ENCODE results near the gene TMEM258. TPM values are rescaled to one million over a fixed set of nuclear protein-coding genes. Genes with fewer than 3 reads are reported as not detected.
A peak's percentile ranks its signal among the peaks of the same experiment; 100 is the strongest.

Gene TMEM258
- total RNA-seq, 4 donors from 2014 or later, result 8.2 to 34.7 (median 23.7) TPM

DNA sequence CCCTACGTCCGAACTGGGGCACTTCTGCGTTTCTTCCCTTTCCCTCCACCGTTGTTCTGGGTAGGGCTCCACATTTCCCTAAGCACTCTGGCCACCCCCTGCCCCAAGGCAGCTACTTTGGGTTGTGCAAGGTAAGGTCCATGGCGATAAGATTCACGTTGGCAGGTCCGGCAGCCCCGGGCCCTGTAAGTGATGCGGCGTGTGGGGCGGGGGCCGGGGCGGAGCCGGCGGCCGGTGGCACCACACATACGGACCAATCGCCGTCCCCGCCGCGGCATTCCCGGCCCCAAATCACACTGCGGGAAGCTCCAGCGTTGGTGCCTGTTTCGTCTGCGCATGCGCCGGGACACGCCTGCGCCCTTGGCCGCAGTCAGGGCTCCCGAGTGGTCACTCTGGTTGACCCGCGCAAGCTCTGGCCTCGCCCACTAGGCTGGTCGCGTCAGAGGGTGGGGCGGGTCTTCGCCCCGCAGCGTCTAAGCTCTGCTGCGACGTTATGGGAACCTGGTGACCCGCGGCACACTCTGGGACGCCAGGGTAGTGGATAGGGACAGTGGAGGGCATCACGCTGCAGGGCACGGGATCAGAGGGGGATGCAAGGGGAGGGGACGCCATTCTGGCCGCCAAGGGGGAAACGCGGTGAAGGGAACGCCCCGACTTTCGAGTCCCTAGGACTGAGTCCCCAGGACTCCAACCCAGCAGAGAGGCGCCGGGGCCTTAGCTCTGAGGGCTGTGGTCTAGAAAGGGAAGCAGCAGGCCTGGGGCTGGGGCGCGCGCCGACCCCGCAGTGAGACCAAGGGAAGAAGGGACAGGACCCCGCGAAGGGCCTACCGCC is 22.8 kb upstream of the TMEM258 start:
- peak; percentile 89 for DNase-seq
- WGBS, 2 donors (ENCODE audit: low coverage in 1 of 2), result 1 to 17% methylated on average over 4 to 45 of the region's 66 CpGs
- no peak for TF ChIP-seq EP300 (IDR thresholded peaks at IDR 0.05; ENCODE audit: low read depth)
- TF ChIP-seq POLR2A (IDR thresholded peaks at IDR 0.05), result peak; percentile 84
- TF ChIP-seq POLR2AphosphoS5 (IDR thresholded peaks at IDR 0.05), result peak; percentile 95 to 97 (median 96)
- in situ Hi-C loops (cut with MboI; ENCODE audit: low pct_ligation_motif_present in 1 of 4, low pct_unique_long_range_greater_than_20kb in 1 of 4, low sequenced_read_pairs in 3 of 4) (no loop called here), intact Hi-C loops (cut with DNase I; ENCODE audit: low total_unique reads) (no loop called here)
- peak overlapping the region; percentile 39 to 58 (median 50) for H3K4me3 ChIP-seq
- peaks cover 0 to 34% (median 22%) of the 10 kb centered on the region in 4 donors for H3K4me1 ChIP-seq
- H3K27ac ChIP-seq, result peak overlapping the region; percentile 86 to 96 (median 89)
- H3K9me3 ChIP-seq, result no peaks in the 10 kb centered on the region
- H3K36me3 ChIP-seq, result peaks cover 0 to 6% (median 0%) of the 10 kb centered on the region in 4 donors
- peaks cover 28% of the 10 kb centered on the region for H3K27me3 ChIP-seq

DNA sequence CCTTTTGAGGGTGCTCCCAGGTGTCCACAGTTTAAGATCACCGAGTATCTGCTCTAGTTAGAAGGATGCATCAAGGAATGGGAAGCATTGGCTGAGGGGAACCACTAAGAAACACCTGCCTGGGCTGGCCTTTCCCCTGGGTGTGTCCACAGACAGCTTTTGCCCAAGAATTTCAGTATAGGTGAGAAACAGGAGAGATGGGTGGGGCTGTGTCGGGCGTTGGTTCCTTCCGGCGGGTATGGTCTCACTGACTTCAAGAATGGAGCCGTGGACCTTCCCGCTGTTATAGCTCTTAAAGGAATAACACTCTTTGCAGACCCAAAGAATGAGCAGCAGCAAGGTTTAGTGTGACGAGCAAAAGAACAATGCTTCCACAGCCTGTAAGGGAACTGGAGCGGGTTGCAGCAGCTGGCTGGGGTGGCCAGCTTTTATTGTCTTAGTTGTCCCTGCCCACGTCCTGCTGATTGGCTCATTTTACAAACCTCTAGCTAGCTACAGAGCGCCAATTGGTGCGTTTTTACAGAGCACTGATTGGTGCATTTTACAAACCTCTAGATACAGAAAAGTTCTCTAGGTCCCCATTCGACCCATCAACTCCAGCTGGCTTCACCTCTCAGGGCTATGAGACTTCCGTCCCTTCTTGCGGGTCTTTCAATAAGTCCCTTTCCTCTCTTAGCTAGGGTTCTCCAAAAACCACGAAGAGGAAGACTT is 22.0 kb upstream of the TMEM258 start:
- in situ Hi-C loops (cut with MboI; ENCODE audit: low pct_ligation_motif_present in 1 of 4, low pct_unique_long_range_greater_than_20kb in 1 of 4, low sequenced_read_pairs in 3 of 4), result no loop called here
- H3K36me3 ChIP-seq, result peaks cover 0 to 6% (median 0%) of the 10 kb centered on the region in 4 donors
- intact Hi-C loops (cut with DNase I; ENCODE audit: low total_unique reads), result no loop called here
- H3K4me1 ChIP-seq, result peaks cover 0 to 34% (median 22%) of the 10 kb centered on the region in 4 donors
- no peaks in the 10 kb centered on the region for H3K9me3 ChIP-seq
- TF ChIP-seq POLR2AphosphoS5 (IDR thresholded peaks at IDR 0.05), result no peak
- peak overlapping the region; percentile 2 to 58 (median 46) for H3K4me3 ChIP-seq
- peak; percentile 34 for DNase-seq
- peak overlapping the region; percentile 86 to 96 (median 89) for H3K27ac ChIP-seq
- 24 to 58% methylated on average over 4 to 16 of the region's 16 CpGs for WGBS, 2 donors (ENCODE audit: low coverage in 1 of 2)
- H3K27me3 ChIP-seq, result peaks cover 28% of the 10 kb centered on the region

DNA sequence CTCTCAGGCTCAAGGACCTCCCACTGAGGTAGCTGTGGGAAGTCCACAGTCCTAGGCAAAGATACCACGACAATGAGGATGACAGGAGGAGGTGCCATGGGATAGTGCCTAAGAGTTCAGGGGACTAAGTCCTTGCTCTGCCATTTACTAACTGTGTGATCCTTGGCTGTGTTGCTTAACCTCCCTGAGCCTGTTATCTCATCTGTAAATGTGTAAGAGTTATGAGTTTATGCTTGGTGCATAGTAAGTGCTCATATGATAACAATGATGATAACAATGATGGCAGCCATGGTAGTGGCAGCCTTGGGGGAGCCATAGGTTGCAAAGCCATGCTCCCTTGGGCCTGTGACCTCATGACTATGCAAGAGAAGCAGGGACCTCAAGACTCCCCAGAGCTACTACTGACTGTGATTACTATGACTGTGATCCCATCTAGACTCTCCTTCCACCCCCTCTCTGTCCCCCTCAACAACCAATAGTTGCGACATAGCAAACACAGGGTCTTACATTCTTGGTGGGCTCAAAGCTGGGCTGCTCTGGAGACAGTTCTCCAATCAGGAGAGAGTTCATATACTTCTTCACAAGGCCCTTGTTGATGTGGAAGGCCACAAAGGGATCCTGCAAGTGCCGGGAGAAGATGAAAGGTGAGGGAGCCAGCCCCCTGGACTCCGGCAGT is 20.5 kb upstream of the TMEM258 start:
- H3K9me3 ChIP-seq, result no peaks in the 10 kb centered on the region
- peaks cover 0 to 6% (median 0%) of the 10 kb centered on the region in 4 donors for H3K36me3 ChIP-seq
- WGBS, 2 donors (ENCODE audit: low coverage in 1 of 2), result 99% methylated on average over 4 of the region's 4 CpGs; no CpG with 5 or more reads in 1 of the 2 donors
- no peak overlapping the region for H3K4me3 ChIP-seq
- H3K27me3 ChIP-seq, result peaks cover 26% of the 10 kb centered on the region
- no peak overlapping the region for H3K27ac ChIP-seq
- peaks cover 0 to 34% (median 22%) of the 10 kb centered on the region in 4 donors for H3K4me1 ChIP-seq
- no peak for TF ChIP-seq CTCF (IDR thresholded peaks at IDR 0.05)
- no peak for TF ChIP-seq EP300 (IDR thresholded peaks at IDR 0.05; ENCODE audit: low read depth)
- no peak for TF ChIP-seq POLR2AphosphoS5 (IDR thresholded peaks at IDR 0.05)
- no peak for TF ChIP-seq POLR2A (IDR thresholded peaks at IDR 0.05)
- intact Hi-C loops (cut with DNase I; ENCODE audit: low total_unique reads), result no loop called here
- DNase-seq, result no peak
- in situ Hi-C loops (cut with MboI; ENCODE audit: low pct_ligation_motif_present in 1 of 4, low pct_unique_long_range_greater_than_20kb in 1 of 4, low sequenced_read_pairs in 3 of 4), result no loop called here

GRCh38 chr11:61811831-61812230 is 19.4 kb upstream of the TMEM258 start:
- no peak for DNase-seq
- H3K9me3 ChIP-seq, result no peaks in the 10 kb centered on the region
- no peak overlapping the region for H3K4me3 ChIP-seq
- peaks cover 0 to 6% (median 0%) of the 10 kb centered on the region in 4 donors for H3K36me3 ChIP-seq
- WGBS, 2 donors (ENCODE audit: low coverage in 1 of 2), result 81% methylated on average over 5 of the region's 5 CpGs; no CpG with 5 or more reads in 1 of the 2 donors
- intact Hi-C loops (cut with DNase I; ENCODE audit: low total_unique reads) (no loop called here), in situ Hi-C loops (cut with MboI; ENCODE audit: low pct_ligation_motif_present in 1 of 4, low pct_unique_long_range_greater_than_20kb in 1 of 4, low sequenced_read_pairs in 3 of 4) (no loop called here)
- TF ChIP-seq CTCF (IDR thresholded peaks at IDR 0.05) (no peak), EP300 (IDR thresholded peaks at IDR 0.05; ENCODE audit: low read depth) (no peak), POLR2AphosphoS5 (IDR thresholded peaks at IDR 0.05) (no peak), POLR2A (IDR thresholded peaks at IDR 0.05) (no peak)
- no peak overlapping the region for H3K27ac ChIP-seq
- peaks cover 16% of the 10 kb centered on the region for H3K27me3 ChIP-seq
- H3K4me1 ChIP-seq, result peaks cover 0 to 28% (median 17%) of the 10 kb centered on the region in 4 donors

All from transverse colon (tissue), 4 donors.